GM19452 (cell line): Measurements from ENCODE around the gene EVX2.

Source experiments
- ATAC-seq: cut with Tn5 transposase; IDR thresholded peaks from one replicate; pipeline ENCODE4 v1.9.1; 2021; ENCODE audit not compliant: unreplicated experiment

Gene EVX2

DNA sequence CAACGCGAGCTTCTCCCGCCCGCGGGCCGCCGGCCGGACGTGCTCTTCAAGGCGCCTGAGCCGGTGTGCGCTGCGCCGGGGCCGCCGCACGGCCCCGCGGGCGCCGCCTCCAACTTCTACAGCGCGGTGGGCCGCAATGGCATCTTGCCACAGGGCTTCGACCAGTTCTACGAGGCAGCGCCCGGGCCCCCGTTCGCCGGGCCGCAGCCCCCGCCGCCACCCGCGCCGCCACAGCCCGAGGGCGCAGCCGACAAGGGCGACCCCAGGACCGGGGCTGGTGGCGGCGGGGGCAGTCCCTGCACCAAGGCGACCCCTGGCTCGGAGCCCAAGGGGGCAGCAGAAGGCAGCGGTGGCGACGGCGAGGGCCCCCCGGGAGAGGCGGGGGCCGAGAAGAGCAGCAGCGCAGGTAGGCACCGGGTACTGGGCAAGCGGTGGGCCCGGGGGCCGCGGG lies 24.0 kb upstream of the EVX2 start:
- no peak for ATAC-seq

DNA sequence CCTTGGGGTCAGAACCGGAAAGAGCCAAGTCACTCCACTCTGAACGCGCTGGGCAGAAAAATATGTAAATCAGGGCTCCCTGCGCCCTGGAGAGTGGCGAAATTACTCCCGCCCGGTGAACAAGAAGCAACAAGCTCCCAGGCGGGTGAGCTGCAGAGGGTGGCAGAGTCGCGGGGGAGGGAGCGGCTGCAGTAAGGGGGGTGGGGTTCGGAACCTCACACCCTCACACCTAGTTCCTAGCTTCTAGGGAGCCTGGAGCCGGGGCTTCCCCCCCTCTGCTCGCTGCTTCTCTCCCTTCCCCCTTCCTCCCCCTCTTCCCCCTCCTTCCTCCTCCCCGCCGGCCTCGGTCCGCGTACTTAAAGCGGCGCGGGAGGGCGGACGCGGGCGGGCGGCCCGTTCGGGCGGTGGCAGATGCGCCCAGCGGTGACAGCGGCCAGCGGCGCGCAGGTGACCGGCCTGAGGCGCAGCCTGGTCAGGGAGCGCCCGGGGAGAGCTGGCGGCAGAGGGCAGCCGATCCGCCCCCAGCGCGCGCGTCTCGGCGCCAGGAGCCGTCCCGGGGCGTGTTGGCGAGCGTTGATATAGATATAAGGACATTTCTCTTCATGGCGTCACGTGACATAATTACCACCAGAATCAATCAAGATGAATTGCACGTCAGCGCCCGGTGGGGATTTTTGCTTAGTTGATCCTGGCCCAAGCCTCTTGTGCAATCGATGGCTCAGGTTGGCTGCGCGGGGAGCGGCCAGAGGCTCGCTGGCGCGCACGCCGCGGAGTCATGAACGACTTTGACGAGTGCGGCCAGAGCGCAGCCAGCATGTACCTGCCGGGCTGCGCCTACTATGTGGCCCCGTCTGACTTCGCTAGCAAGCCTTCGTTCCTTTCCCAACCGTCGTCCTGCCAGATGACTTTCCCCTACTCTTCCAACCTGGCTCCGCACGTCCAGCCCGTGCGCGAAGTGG lies 23.1 kb upstream of the EVX2 start, which contains the start of gene HOXD11:
TSS of gene HOXD11 (plus strand) at position 700 of the 959 bp plus-strand sequence. CDS start at position 776, 76 bp downstream.
- no peak for ATAC-seq

DNA sequence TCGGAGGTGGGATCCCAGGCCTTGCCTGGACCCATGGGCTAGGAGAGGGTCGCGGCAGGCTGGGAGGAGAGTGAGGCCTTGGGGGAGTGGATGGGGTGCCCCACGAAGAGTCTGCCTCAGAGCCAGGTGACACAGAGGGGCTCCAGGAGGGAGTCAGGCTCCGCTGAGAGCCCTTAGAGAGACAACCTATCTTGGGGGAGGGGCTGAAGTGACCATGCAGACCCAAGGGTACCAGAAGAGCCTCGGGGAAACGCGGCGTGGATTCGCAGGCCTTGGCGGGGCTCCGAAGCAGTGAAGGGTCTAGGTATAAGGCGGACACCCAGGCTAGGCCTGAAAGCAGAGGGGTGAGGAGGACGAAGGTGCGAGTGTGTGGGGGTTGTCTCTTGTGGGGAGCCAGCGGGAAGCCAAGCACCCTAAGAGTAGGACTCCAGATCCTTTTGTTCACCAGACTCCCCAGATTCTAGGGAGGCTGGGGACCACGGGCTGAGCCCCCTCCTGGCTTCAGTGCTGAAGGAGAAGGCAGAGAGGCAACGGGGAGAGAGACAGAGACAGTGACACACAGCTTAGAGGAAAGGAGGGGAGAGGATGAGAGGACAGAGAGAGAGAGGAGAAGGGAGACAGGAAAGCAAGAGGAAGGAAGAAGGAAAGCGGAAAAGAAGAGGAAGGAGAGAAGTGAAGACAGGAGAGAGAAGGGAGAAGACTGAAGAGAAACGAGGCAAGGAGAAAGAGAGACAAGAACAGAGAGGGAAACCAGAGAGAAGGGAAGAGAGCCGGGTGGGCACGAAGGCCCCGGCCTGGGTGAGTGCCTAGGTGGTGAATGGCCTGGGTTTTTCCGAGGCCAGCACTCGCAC lies 22.2 kb upstream of the EVX2 start:
- no peak for ATAC-seq

DNA sequence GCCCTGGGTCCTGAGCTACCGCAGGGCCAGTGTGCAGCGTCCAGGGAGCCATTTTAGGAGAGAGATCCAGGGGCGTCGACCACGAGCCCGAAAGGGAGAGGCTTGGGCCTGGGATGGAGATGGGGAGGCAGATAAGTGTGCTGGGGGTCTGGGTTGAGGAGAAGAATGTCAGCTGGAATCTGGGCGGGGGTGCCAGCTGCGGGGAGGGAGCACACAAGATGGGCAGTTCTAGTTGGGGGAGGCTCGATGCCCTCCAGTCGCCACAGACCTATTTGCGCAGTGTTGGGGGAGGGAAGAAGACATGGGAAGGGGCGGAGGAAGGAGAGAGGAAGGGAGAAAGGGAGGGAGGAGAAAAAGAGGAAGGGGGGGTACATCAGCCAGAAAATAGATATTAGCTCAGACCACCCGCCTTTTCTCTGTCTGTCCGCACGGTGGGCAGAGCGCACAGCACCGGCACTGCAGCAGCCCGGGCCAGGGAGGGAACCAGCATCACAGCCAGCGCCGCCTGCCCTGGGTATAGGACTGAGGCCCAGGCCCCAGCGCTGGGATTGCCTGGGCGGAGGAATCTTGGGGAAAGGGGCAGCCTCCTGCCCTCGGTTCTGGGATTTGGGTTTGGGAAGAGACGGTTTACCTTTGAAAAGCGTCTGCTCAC lies 21.4 kb upstream of the EVX2 start:
- no peak for ATAC-seq

DNA sequence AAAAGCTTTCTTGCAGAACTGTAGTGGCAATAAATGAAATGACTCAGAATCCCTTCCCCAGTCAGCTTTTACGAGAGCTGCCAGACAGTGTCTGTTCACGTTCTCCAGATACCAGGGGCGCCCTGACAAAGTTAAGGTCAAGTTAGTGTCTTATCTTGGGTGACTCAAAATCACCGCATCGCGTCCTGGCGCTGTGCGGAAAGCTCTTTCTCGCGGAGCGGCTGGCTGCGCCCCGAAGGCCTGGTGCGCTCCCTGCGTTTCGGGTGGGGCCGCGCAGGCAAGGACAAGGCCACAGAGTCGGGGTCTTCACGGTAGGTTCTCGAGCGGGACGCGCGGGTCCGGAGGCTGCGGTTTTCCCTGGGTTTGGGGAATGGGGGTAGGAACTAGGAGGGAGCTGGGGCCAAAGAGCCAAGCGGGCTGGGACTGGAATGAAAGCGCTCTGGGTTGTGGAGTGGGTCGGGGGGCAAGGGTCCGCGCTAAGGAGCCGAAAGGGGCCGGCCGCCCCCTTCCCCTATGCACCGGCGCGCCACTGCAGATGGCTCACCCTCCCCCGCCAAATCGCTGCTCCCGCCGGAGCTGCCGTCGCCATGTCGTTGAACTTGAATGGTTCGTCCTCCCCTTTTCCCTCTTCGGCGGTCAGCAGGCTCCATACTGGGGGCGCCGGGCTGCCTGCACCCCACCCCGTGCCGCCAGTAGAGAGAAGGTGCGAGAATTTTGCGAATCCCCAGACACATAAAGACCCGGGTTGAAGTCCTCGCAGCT lies 20.7 kb upstream of the EVX2 start:
- ATAC-seq, result no peak

DNA sequence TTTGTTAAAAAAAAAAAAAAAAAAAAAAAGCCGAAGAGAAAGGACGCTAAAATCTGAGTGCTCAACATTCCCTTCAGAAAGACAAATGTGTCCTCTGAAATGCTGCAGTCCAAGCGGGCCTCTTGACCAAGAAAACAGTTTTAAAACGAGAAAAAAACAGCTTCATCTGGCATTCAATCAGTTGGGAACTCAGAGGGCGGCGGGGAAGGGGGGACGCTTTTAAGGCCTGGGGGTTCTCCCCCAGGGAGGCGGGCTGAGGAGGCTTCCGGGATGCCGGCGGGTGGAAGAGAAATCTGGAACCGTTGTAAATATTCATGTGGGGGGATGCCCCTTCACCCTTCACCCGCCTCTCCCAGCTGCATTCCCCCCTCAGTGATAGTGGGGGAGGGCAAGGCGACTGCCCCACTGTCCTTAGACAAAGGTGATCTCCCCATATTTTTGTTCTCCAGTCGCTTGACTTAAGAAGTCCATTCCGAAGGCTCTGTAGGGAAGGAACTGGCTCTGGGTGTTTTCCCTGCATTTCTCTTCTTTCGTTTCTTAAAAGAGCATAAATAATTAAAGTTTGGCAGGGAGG lies 20.1 kb upstream of the EVX2 start:
- ATAC-seq, result no peak

DNA sequence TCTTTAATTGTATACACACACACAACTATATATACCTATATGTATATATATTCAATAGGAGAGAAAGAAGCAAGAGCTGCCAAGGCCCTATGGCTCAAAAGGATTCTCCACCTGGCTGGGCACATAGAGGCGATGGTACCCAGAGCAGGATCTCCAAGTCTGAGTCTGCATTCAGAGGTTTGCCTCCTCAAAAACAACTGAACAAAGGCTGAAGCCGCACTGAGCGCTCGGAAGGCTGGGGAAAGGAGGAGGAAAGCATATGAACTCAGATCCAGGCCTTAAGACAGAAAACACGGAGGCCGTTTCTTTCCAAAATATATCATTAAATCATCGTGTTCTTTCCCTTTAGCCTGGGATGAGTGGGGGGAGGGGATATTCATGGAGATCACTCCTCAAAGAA lies 19.4 kb upstream of the EVX2 start:
- no peak for ATAC-seq

DNA sequence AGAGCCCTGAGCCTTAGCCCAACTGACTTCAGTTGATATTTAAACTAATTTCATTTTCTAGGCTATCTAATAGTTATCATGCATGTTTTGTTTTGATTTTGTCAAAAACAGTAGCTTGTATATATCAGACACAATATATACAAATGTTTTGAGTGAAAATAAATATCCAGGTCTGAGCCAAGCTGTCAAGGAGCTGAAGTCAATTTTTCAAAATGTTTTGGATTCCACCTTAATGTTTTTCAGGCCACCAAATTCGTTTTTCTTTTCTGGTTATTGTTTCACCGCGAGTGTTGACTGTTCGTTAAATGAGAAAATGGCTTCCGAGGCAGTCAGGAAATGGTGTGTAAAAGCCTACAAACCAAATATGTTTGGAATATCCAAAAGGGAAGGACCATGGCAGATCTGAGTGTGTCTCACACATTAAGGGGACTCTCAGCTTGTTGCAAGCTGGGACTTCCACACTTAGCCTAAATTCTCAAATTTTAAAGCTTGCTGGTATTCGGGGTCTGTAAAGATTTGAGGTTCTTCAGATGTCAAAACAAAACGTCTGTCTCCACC lies 18.6 kb upstream of the EVX2 start:
- no peak for ATAC-seq

DNA sequence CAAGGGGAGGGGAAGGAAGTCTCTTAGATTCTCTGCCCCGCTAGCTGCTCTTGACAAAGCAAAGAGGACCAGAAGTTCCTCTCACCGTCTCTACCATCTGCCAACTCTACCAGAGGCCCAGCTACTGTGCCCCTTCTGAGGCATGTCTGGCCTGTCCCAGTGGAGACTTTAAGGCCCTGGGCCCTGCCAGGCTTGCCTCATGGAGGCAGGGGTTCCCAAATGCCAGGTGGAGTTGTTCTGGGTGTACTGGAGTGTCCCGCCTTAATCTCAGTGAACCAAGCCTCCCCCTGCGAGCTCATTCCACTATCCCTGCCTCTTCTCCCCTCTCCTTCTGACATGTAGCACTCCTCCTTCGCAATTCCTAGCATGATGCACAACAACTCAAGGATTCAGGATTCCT lies 18.1 kb upstream of the EVX2 start:
- no peak for ATAC-seq

DNA sequence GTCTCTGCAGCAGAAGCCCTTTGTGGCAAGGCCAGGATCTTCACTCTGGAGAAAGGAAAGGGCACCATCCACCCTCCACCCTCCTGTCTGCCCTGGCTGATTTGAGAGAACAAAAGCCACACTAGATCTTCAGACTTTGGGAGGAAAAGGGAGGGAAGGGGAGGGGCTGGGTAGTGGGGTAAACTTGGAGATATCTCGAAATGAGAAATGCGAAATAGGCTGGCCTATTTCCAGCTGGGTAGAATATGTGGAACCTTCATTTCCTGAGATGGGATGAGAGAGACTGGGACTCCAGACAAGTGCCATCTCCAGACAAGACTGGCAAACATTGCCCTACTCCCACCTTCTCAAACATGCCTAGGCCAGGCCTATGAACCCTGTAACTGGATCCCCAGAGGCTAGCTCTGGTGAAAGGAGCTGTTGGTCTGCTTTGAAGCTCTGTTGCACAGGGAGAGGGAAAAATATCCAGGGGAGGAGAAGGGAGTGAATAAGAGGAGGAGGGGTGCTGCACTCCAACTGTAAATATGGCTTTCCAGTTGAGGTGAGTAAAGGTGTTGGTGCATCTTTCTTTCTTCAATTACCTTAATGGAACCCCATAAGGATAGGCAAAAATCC lies 17.6 kb upstream of the EVX2 start:
- ATAC-seq, result no peak

DNA sequence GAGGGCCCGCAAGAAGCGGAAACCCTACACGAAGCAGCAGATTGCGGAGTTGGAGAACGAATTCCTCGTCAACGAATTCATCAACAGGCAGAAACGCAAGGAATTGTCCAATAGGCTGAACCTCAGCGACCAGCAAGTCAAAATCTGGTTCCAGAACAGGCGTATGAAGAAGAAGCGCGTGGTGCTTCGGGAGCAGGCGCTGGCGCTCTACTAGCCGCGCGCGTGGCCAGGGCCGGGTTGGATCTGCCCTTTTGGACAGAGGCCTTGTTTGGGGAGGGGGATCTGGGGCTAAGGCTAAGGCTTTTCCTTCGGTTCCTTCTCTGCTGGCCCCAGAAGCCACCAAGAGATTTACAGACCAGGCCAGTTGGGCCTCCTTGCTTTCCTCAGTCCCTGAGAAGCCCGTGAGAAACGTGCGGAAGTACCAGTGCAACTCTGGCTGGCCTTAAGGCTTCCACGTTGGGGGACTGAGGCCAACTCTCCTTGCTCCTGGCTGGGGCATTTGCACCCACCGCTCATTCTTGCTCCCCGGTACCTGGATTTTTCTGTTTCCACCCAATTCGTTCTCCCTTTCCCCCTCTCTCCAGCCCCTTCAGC lies 16.9 kb upstream of the EVX2 start:
- no peak for ATAC-seq

DNA sequence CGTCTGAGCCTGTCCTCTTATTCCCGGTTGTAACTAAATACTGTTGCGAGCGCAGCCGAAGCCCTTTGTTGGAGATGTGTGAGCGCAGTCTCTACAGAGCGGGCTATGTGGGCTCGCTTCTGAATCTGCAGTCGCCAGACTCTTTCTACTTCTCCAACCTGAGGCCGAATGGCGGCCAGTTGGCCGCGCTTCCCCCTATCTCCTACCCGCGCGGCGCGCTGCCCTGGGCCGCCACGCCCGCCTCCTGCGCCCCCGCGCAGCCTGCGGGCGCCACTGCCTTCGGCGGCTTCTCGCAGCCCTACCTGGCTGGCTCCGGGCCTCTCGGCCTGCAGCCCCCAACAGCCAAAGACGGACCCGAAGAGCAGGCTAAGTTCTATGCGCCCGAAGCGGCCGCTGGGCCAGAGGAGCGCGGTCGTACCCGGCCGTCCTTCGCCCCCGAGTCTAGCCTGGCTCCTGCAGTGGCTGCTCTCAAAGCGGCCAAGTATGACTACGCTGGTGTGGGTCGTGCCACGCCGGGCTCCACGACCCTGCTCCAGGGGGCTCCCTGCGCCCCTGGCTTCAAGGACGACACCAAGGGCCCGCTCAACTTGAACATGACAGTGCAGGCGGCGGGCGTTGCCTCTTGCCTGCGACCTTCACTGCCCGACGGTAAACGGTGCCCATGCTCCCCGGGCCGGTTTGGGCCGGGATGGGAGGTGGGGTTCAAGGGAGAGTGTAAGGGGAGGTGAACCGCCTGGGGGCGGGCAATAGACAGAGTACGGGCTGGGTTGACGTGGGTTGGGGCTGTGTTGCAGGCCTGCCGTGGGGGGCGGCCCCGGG lies 16.2 kb upstream of the EVX2 start, which contains the start of gene HOXD12:
TSS of gene HOXD12 (plus strand) at position 68 of the 819 bp plus-strand sequence. CDS start at position 75, 7 bp downstream.
- no peak for ATAC-seq

DNA sequence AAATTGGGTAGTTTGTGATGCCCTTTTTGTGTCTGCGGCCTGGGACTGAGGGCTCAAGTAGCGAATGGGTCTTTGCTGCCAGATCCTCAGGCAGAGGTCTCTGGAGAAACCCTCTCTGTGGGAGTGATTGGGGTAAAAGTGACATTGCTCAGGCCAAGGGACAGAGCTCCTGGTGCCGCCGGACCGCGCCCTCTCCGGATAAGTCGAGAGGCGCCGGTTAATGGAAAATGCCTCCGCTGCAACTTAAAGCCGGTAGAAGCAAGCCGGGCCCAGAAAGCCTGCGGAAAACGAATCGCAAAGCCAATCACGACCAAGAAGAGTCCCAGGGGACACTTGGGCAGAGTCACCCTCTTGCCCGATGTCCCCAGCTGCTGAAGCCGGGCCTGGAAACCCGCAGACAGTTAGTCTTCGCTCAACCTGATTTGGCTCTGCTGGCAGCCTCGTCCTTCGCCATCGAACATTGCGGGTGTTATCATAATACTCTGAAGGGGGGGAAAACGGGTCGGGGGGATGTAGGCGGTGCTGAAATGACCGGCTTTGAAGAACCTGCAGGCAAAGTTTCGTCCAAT lies 15.5 kb upstream of the EVX2 start:
- ATAC-seq, result no peak

DNA sequence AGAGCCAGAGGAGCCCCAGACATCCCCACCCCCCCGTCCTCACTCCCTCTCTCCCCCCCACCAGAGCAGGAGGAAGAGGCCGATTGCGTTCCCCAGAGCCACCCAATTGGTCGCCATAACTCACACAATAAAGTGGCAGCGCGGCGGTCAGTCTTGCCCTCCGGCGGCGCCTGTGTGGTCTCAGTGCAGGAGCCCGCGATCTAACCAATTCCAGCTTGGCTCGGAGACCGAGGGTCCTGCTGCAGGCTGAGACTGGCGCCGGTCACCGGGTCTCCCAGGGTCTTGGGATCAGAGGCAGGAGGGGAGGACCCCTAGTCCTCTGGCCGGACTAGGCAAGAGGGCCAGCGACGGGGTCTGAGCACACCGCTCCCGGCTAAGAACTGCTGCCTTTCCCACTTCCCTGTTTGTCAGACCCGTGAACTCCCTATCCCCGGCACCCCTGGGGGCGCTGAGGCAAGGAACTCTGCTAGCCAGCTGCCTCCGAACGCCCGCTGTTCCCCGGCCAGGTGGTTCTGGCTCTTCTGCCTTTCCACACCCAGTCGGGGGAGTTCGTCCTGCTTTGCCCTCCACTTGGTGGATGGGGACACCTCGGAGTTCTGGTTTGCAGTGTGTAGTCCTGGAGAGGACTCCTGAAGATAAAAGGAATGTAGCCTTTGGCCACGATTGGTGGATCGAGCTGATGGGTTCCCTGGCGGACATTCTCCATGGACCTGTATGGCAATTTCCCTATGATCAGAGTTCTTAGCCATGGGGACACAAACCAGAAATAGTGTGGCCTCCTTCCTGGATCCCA lies 14.8 kb upstream of the EVX2 start:
- ATAC-seq, result no peak

DNA sequence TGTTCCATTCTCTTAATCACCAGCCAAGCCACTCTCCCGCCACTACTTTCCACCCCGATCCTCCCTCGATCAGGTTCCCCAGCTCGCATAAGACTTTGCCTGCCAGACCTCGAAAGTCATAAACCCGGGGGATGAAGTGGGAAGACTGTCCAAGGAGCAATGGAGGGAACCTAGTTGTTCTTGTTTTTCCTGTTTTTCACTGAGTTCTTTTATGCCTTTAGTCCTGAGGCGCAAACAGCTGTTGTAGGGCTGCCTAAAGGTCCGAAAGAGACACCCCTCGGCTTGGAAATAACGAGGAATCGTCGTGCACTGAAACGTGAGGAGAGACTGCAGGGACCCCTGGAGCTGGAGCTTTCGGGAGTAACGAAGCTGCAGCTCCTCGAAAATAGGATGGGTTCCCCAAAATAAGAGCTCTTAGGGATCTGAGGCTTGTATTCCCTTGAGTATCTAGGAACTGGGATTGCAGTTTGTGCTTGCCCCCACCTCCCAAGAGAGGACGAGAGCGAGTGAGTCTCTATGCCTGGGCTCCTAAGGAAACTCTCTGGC lies 14.1 kb upstream of the EVX2 start:
- ATAC-seq, result no peak

DNA sequence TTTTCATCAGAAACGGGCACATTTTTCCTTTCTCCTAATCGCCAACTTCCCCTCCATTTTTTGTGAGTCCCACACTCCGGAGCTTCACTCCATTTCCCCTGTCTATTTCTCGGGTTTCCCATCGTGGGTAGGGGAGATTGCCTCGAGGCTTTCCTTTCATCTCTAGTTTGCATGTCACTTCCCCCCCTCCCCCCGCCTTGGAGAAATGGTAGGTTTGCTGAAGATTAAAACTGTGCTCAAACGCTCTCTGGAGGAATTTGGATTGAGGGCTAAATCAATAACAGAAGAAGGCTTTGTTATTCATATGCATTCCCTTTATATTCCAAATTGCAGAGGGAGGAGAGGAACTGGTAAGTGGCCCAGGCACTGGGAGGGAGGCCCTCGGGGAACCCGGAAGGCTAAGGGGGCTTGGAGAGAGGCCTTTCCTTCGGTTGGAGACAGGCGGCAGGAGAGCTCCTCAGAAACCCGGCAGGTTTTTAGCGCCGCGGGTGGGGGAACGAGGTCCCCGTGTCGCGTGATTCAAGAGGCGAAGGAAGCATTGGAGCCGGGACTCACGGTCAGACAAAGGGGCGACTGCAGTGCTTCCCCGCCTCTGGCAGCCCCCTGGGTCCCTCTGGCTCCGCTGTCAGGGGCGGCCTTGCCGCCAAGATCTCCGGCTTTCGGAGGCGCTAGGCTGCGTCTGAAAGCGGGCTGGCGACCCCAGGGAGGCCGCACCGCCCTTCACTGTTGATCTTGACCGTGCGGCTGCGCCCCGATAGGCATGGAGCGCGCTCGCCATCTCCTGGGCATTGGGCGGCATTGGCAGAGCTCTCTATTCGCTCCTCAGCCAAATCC lies 13.4 kb upstream of the EVX2 start:
- ATAC-seq, result peak; percentile 86
